Activated CD8-positive, alpha-beta memory T cell treated with anti-CD3 and anti-CD28 coated beads, Interleukin-2, amount 50 U/mL, for 24 hours (primary cell): ENCODE results near the gene C3orf18.
A peak's percentile ranks its signal among the peaks of the same experiment; 100 is the strongest.

ENCODE experiments used
- DNase-seq: peaks from one replicate; pipeline ENCODE4 v3.0.0-alpha.2; 2020; ENCODE audit errors: extremely low read depth

The C3orf18 gene

DNA sequence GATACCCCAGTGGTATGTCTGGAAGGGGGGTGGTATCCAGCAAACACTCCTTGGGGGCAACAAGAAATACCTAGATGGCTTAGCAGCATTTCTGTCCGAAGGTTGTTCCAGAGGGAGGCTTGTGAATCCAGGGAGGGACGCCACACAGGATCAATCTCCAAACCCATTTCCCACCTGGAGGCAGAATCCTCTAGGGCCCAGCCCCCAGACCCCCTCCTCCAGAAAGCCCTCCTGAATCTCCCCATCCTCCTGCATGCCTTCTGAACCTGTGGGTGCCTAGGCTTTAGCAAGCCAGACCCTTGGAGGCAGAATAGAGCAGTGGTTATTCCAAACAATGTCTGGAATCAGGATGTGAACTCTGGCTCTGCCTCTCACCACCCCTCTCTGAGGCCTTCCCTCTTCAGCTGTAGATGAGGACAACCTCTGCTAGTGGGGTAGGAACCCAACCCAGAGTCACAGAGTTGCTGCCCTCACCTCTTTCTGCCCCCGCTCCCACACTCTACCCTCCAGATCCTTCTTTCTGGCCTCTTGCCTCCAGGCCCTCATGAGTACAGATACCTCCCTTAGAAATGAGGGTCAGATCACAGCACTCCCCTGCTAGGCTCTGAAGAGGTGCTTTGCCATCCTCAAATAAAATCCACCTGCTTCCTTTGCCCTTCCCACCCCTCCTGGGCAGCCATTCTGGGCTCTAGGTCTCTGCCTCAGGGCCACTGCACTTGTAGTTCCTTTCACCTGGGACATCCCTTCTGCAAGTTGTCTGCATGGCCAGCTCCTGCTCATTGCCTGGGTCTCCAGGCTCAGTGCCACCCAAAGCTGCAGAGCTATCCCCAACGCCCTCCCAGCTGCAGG lies 35.9 kb upstream of the C3orf18 start:
- DNase-seq = no peak

DNA sequence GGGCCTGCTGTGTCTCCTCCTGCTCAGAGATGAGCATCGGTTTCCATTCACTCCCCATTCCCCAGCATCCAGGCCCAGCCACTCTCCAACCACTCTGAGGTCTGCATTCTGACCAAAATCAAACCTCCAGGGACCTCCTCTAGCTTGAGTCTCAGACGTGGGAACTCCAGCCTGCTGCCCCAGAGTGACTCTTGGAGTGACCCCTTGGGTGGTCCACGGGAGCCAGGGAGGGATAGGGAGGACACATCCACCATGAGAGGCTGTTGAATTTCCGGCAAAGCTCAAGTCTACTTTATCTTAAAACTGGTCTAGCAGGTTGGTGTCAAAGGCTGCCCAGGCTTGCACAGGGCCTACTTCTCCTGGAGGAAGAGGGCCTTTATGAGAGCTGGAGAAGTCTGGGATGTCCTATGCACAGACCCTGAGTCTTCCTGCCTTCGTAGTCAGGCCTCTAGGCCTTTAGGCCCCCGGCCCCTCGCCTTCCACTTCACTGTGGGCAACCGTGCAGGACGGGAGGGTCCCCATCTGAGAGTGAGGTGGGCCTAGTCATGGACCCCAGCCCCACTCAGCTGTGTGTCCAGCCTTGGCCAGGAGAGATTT lies 35.1 kb upstream of the C3orf18 start:
- no peak for DNase-seq

DNA sequence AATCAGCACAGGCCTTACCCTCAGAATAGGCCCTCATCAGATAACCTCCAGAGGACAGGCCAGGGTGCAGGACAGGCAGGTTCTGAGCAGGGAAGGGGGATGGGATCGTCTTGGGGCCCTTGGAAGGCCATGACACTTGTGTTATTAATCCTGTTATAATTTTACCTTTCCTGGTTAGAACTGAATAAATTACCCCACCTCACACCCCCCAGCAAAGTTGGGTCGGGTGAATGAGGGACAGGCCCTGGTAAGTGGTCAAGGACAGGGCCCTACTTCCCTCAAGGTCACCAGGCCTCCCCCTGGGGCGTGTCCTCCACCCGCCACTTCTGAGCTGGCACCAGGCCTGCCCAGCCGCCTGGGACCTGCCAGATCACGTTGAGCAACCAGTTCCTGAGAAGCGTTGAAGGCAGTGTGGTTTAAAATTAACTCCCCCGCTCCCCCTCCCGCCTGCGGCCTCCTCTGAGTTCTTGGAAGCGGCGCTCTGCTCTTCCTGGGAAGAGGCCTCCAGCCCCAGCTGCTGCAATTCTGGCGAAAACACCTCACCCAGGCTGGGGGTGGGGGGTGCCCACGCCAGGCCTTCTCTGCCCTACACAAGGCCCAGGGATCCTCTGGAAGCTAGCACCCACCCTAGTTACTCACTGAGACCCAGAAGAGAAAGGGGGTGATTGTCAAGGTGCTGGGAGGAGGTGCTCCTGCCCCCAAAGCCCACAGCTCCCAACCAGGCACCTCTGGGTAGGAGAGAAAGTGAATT lies 33.5 kb upstream of the C3orf18 start:
- DNase-seq = peak; percentile 83

DNA sequence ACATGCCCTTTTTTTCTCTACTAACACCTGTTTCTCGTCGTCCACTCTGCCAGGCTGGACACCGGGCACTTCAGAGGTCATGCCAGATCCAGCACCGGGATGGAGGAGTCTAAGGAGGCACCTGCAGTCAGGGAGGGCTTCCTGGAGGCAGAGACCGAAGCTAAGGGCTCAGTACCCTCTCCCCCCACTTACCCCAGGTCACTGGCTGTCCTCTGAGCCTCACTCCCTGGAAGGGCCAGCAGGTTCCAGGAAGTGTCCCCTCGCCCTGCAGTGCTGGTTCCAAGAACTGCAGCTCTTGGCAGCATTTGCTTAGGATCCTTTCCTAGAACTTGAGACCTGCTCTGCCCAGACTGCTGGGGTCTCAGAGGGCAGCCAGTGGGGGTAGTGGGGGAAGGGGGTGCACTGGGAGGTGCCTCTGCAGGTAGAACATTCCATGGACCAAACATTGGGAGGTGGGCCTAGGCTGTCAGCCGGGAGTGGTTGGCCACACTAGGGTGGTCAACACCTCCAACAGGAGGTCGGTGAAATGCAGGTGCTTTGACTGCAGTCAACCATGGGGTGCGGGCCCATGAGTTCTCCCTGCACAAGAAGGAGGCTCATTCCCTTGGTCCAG lies 32.7 kb upstream of the C3orf18 start:
- DNase-seq = no peak

DNA sequence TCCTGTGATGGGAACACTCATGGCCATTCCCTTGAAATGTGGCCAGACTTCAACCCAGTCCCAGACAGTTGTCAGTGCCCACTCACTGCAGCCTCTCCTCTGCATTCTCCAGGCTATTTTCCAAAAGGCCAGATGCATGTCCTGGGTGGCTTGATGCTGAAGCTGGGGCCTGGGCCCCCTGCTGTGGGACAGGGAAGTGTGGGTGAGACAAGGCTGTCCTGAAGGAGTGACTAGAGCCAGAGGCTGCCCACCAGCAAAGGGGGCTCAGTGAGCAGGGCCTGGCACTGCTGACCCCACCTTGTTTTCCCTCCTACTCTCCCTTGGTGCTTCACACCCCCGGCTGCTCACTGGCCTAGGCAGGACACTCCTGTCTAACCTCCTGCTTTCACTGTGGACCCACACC lies 32.2 kb upstream of the C3orf18 start:
- DNase-seq = no peak

DNA sequence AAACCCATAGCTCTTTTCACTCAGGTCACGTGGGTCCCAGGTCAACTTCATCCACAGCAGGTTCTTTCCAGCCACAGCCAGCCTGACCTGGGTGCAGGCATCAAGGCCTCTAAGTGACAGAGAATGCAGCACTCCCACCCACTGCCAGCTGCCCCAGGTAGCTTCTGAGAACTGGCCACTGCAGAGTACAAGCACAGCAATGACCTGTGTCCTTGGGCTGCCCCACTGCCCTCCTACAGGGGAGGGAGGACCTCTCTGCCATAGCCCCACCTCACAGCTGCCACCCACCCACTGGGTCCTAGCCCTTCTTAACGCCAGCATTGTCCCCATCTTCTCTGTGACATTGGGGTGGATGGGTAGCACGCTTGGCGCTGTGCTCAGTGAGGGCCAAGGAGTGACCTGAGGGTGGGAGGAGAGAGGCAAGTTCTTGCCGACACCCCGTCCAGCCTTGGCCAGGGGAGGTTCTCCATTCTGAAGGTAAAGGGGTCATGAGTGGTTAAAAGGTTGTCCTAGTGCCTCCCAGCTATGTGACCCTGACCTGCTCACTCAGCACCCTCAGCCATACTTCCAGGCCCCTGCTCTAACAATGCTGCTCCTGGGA lies 31.7 kb upstream of the C3orf18 start:
- no peak for DNase-seq

DNA sequence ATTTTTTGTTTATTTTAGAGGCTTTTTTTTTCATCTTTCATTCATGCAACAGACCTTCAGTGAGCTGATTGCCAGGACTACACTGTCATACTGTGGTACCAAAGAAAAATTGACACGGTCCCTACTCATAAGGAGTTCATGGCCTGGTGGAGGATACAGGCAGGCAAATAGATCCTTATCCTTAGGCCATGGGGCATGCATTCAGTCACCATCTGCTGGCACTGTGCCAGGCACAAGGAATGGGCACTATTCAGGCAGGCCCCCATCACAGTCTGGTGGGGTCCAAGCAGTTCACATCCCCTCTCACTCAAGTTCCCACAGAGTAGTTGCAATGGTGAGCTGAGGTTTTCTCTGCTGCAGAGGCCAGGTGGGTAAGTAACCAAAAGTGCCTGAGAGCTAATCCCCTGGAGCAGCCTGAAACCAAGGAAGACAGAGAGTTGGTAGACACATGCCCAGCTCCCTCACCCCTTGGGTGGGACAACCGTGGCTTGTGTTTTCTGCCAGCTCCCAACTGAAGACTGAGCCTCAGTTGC lies 26.8 kb upstream of the C3orf18 start:
- no peak for DNase-seq

DNA sequence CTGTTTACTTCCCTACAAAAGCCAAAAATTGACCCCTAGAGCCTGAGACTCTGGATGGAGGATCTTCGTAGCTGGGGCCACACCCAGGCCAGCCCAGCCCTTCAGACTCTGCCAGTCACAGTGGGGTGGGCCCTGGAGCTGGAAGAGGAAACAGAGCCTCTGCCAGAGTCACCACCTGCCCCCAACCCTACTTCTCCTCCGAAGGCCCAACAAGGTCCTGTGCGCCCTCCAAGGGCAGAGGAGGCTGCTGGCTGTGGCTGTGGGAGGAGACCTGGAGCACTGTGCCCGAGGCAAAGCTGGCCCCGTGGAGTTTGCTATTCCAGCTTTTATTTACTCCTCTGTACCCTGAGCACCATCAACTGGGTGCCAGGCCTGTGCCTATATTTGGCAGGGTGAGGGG lies 25.0 kb upstream of the C3orf18 start:
- DNase-seq = no peak

DNA sequence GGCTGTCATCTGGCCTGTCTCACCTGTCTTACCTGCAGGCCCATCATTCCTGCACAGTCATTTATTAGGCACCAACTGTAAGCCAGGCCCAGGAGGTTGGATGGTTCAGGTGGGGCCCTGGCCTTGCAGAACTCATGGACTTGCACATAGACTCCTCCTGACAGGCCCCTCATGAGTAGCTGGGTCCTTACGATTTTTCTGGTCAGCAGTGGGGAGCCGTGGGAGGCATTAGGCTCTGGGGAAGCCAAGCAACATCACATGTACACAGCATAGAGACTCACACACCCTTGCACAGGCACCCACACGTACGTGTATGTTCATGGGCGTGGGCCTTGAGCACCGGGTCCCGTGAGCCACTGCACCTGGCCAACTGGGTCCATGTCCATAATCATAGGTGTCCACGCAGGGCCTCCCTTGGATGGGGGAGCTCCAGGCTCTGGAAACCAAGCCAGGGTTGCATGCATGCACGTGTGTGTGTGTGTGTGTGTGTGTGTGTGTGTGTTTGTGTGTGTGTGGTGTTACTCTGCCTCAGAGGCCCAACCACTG lies 23.7 kb upstream of the C3orf18 start:
- no peak for DNase-seq

DNA sequence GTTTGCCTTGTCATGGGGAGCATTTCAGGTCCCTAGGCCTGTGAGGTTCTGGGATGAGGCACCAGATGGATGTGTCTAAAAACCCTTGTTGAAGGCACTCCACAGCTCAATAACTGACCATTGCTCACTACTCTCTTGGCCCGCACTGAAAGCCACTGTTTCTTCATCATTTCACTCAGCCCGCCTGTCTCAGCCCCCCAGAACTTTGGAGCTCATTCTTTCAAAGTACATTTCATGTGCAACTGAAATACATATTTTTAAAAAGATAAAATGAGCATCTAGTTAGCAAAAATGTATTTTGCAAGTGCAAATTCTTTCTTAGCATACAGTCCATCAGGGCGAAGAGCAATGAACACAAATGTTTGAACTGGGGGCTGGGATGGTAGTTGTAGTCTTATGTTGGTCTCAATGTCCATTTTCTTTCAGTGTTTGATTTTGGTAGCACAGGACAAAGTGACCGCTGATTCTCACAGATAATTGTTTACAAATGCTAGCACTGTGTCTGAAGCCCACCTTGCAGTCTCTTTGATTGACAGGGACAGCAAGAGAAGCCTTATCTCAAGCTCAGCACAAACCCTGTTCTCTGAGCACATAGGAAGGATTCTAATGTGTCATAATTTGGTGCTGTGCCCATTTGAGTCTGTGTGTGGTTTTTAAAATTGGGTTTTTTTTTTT lies 21.3 kb upstream of the C3orf18 start:
- DNase-seq = no peak

DNA sequence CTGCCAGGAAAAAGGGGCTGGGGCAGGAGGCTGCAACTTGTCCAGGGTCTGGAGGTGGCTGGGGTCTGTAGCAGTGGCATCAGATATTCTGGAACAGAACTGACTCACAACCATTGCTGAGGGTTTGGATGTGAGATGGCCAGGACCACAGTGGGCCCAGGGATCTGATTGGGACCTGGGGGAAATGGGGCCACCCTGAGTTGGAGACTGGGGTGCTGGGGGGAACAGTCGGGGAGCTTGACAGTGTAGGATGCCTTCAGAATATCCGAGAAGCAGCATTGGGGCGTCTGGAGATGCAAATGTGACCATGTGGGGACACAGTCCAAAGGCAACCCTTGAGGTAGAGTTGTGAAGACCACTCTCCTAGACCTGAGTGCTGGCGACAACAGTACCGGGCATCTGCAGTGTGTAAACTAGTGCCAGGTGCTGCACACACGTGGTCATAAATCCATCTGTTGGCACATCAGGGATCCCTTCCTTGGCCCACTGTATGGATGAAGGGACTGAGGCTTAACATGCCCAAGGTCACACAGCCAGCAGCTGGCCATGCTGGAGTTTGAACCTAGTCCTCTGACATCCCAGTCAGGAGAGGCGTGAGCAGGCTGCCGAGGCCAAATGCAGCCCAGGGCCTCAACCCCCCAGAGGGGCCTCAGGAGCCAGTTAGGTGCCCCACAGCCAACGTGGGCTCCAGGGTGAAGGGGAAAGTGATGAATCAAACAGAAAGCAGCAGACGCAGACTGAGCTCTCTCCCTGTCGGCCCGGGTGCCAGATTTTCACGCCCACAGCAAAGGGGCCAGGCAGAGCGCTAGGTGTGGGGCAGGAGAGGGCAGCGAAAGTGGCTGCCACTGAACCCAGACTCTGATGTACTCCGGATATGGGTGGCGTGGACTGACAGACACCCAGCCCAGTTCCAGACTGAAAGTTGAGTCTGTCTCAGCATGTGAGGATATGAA lies 20.5 kb upstream of the C3orf18 start:
- DNase-seq = peak; percentile 77

DNA sequence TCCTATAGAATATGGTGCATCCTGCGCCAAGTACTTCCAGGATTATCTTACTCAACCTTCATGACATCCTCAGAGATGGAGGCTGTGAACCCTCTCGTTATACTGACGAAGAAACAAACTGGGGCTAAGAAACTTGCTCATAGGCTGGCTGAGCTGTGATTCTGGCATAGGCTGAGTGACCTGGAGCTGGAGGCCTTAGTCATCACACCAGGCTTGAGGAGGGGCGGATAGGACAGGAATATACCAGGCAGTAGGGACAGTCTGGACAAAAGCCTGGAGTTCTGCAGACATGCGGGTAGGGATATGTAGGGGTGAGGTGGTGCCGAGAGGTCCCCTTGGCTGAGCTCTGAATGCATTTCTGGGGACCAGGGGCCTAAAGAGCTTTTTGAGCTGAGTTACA lies 19.8 kb upstream of the C3orf18 start:
- DNase-seq = no peak

DNA sequence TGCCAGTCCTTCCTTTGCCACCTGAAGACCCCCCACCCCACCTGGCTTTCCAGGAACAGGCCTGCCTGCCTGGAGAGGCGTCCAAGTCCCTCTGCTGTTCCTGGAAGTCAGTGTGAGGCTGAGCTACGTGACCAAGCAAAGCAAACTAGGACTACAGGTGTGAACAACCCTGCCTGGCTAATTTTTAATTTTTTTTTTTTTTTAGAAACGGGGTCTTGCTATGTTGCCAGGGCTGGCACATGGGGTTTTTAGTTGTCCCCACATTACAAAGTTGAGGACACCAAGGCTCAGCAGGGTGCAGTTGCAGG lies 19.2 kb upstream of the C3orf18 start:
- DNase-seq = no peak

DNA sequence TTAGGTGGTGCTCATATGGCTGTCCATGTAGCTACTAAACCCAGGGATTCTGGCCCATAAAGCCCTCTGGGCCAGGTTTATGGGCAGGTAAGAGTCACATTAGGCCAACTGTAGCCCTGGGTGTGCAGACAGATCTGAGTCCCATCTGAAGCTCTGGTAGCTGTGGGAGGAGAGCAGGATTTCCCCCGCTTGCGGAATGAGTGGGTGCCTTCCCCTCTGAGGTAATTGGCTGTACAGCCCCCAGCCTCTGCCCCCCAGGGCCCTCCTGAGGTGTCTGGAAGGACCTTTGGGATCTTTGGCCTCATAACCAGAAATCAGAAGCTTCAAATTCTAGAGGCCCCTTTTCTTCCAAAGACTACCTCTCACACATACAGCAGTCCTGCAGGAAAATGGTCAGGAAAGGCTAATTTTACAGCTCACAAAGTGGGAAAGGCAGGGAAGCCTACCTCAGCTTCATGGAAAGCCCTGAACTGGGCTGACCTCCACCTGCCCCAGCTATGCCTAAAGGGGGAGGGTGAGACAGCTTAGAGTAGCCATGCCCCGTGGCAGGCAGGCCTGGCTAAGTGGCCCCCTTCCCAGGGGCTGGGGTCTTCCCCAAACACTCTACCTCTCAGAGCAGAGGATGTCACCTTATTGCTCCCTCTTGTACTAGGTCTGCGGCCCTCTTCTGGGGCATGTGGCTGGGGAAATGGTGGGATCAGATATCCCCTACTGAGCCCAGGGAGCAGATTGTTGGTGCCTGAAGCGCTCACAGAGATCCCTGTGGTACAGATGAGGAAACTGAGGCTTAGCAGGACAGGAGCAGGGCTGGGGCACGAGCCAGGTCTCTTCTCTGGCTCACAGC lies 18.6 kb upstream of the C3orf18 start:
- no peak for DNase-seq

DNA sequence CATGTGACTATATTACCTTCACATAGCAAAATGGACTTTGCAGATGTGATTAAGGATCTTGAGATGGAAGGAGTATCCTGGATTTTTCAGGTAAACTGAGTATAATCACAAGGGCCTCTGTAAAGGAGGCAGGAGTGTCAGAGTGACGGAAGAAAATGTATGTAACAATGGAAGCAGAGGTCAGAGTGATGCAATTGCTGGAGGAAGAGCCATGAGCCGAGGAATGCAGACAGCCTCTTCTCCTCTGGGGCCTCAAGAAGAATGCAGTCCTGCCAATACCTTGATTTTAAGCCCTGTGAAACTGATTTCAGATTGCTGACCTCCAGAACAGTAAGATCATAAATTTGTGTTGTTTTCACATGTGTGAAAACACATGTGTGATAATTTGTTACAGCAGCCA lies 16.8 kb upstream of the C3orf18 start:
- DNase-seq = no peak

DNA sequence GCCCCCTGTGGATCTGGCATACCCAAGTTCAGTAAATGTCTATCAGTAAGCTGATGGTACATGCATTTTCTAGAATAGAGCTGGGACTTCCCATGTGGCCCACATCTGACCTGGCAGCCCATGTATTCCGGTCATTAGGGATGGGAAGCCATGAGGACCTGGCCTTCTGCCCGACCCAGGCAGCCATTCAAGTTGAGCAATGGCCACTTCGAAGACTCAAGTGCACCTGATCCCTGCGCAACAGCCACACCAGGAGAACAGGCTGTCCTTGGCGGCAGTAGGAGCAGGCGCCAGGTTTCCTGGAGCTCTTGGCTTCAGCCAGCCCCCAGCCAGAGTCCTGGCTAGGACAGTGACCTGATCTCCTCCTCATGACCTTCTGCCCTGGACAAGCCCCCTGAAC lies 16.4 kb upstream of the C3orf18 start:
- DNase-seq = no peak

DNA sequence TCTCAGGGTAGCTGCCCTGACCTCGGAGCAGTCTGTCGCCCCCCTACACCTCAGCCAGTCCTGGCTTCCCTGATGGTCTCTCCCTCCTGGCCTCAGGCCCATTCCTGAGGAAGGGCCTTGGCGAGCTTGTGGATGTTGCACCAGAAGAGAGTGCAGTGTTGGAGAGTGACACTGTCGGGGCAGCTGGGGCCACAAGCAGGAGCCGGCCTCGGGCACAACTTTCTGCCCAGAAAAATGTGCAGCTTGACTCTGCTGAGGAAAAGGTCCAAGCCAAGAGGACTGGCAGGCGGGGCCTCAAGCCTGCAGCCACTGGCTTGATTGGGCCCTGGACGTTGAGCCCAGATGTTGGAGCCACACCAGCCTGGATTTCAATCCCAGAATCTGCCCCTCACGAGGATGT lies 14.5 kb upstream of the C3orf18 start:
- DNase-seq = no peak

DNA sequence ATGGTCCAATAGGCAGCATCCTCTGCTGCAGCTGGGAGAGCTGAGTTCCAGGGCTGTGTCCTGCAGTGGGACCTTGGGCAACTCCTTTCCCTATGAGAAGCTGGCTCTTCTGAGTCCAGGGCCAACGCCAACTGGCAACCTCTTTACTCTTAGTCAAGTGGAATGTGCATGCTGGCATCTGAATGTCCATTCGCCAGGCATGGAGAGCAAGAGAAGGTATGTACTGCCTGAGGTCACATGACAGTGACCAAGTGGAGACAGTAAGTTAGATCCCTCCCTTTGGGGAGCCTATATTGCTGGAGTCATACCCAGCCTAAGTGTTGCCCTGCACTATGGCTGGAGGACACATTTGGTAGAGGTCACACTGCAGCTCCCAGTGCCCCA lies 13.9 kb upstream of the C3orf18 start:
- DNase-seq = no peak
